ENCODE data around the gene TUBB1. TPM values are rescaled to one million over a fixed set of nuclear protein-coding genes. Genes with fewer than 3 reads are reported as not detected.

TUBB1 gene
- total RNA-seq, 4 donors from 2014 or later, result under 0.01 to 0.83 TPM; not detected in 2

DNA sequence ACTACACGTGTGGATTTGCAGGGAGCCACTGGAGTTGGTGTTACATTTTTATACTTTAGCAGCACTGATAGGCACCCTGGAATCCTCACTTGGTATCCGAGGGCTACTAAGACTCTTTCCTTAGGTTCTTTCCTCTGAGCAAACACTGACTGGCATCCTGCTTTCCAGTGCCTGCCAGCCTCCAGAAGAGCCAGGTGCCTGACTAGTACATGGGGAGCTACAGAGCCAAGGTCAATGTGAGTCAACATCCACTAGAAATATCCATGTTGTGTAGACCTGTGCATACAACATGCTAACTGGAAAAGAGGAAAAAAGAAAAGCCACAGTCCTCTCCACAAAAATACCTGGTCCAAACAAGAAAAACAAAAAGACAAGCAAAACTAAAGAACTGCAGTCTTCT, 5.9 kb downstream of the TUBB1 start:
- Histone ChIP-seq H3K9me3 (no peaks in the 10 kb centered on the region), H3K27me3 (no peaks in the 10 kb centered on the region), H3K4me1 (peaks cover 26 to 48% (median 41%) of the 10 kb centered on the region in 4 donors), H3K4me3 (no peak overlapping the region), H3K27ac (replicated peaks in 1 of 4) (no peak overlapping the region), H3K36me3 (peaks cover 27 to 81% (median 62%) of the 10 kb centered on the region in 4 donors)
- TF ChIP-seq POLR2AphosphoS5 (IDR thresholded peaks at IDR 0.05) (no peak), EP300 (IDR thresholded peaks at IDR 0.05) (no peak), POLR2A (IDR thresholded peaks at IDR 0.05; ENCODE audit: low read depth) (no peak)
- TF ChIP-seq, protein P1, sequence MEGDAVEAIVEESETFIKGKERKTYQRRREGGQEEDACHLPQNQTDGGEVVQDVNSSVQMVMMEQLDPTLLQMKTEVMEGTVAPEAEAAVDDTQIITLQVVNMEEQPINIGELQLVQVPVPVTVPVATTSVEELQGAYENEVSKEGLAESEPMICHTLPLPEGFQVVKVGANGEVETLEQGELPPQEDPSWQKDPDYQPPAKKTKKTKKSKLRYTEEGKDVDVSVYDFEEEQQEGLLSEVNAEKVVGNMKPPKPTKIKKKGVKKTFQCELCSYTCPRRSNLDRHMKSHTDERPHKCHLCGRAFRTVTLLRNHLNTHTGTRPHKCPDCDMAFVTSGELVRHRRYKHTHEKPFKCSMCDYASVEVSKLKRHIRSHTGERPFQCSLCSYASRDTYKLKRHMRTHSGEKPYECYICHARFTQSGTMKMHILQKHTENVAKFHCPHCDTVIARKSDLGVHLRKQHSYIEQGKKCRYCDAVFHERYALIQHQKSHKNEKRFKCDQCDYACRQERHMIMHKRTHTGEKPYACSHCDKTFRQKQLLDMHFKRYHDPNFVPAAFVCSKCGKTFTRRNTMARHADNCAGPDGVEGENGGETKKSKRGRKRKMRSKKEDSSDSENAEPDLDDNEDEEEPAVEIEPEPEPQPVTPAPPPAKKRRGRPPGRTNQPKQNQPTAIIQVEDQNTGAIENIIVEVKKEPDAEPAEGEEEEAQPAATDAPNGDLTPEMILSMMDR (IDR thresholded peaks at IDR 0.05), result no peak
- no peak for DNase-seq (ENCODE audit: extremely low spot score)
- WGBS, result 86% methylated on average over 2 of the region's 2 CpGs
- intact Hi-C loops (cut with DNase I), result no loop called here

DNA sequence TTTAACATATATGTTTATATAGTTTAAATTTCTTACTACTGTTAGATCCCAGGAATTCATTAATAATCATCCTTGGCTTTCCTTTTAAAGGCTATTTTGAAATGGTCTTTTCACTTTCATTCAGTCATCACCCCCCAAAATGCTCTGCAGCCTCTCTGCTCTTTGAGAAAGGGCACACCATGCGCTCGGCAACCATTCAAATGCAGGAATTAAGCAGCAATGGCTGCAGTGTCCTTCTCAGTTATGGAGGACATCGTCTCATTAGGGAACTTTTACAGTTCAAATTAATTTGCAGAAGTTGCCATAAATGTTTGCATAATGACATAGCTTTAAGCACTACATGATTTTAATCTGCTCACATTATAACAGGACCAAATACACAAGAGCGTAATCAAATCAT, 6.3 kb downstream of the TUBB1 start:
- intact Hi-C loops (cut with DNase I), result no loop called here
- H3K36me3 ChIP-seq, result peaks cover 28 to 83% (median 65%) of the 10 kb centered on the region in 4 donors
- 89% methylated on average over 4 of the region's 4 CpGs for WGBS
- no peak overlapping the region for H3K4me3 ChIP-seq
- TF ChIP-seq POLR2AphosphoS5 (IDR thresholded peaks at IDR 0.05), result no peak
- no peak for TF ChIP-seq POLR2A (IDR thresholded peaks at IDR 0.05; ENCODE audit: low read depth)
- TF ChIP-seq, protein P1 (IDR thresholded peaks at IDR 0.05), result no peak
- TF ChIP-seq EP300 (IDR thresholded peaks at IDR 0.05), result no peak
- no peaks in the 10 kb centered on the region for H3K9me3 ChIP-seq
- peaks cover 30 to 52% (median 45%) of the 10 kb centered on the region in 4 donors for H3K4me1 ChIP-seq
- no peak overlapping the region for H3K27ac ChIP-seq (replicated peaks in 1 of 4)
- H3K27me3 ChIP-seq, result no peaks in the 10 kb centered on the region
- DNase-seq (ENCODE audit: extremely low spot score), result no peak

GRCh38 chr20:59026904-59027740, 7.9 kb downstream of the TUBB1 start:
- no peak overlapping the region for H3K27ac ChIP-seq (replicated peaks in 1 of 4)
- H3K4me1 ChIP-seq, result peaks cover 39 to 55% (median 54%) of the 10 kb centered on the region in 4 donors
- H3K27me3 ChIP-seq, result no peaks in the 10 kb centered on the region
- intact Hi-C loops (cut with DNase I), result no loop called here
- no peaks in the 10 kb centered on the region for H3K9me3 ChIP-seq
- no peak for DNase-seq (ENCODE audit: extremely low spot score)
- H3K4me3 ChIP-seq, result no peak overlapping the region
- peaks cover 28 to 85% (median 63%) of the 10 kb centered on the region in 4 donors for H3K36me3 ChIP-seq
- WGBS, result 79% methylated on average over 5 of the region's 5 CpGs
- no peak for TF ChIP-seq POLR2AphosphoS5 (IDR thresholded peaks at IDR 0.05)
- TF ChIP-seq, protein P1 (IDR thresholded peaks at IDR 0.05), result no peak
- no peak for TF ChIP-seq POLR2A (IDR thresholded peaks at IDR 0.05; ENCODE audit: low read depth)
- no peak for TF ChIP-seq EP300 (IDR thresholded peaks at IDR 0.05)

- peaks cover 39 to 58% (median 56%) of the 10 kb centered on the region in 4 donors for H3K4me1 ChIP-seq
- DNase-seq (ENCODE audit: extremely low spot score), result no peak
- H3K36me3 ChIP-seq, result peaks cover 26 to 80% (median 58%) of the 10 kb centered on the region in 4 donors
- 71% methylated on average over 8 of the region's 8 CpGs for WGBS
- no peaks in the 10 kb centered on the region for H3K9me3 ChIP-seq
- intact Hi-C loops (cut with DNase I), result no loop called here
- no peak for TF ChIP-seq EP300 (IDR thresholded peaks at IDR 0.05)
- TF ChIP-seq POLR2AphosphoS5 (IDR thresholded peaks at IDR 0.05), result no peak
- no peak for TF ChIP-seq POLR2A (IDR thresholded peaks at IDR 0.05; ENCODE audit: low read depth)
- TF ChIP-seq, protein P1 (IDR thresholded peaks at IDR 0.05), result no peak
- no peak overlapping the region for H3K4me3 ChIP-seq
- no peak overlapping the region for H3K27ac ChIP-seq (replicated peaks in 1 of 4)
- H3K27me3 ChIP-seq, result no peaks in the 10 kb centered on the region
Measured at GRCh38 chr20:59027741-59028320, 8.6 kb downstream of the TUBB1 start.
